Measurements from ENCODE around the gene SLC16A12.
A peak's percentile ranks its signal among the peaks of the same experiment; 100 is the strongest.
"Not testable (repeated sequence)": the region's sequence is repeated elsewhere in the genome, so short reads cannot be mapped to it uniquely, and the experiment has no call there.

SLC16A12 gene

DNA sequence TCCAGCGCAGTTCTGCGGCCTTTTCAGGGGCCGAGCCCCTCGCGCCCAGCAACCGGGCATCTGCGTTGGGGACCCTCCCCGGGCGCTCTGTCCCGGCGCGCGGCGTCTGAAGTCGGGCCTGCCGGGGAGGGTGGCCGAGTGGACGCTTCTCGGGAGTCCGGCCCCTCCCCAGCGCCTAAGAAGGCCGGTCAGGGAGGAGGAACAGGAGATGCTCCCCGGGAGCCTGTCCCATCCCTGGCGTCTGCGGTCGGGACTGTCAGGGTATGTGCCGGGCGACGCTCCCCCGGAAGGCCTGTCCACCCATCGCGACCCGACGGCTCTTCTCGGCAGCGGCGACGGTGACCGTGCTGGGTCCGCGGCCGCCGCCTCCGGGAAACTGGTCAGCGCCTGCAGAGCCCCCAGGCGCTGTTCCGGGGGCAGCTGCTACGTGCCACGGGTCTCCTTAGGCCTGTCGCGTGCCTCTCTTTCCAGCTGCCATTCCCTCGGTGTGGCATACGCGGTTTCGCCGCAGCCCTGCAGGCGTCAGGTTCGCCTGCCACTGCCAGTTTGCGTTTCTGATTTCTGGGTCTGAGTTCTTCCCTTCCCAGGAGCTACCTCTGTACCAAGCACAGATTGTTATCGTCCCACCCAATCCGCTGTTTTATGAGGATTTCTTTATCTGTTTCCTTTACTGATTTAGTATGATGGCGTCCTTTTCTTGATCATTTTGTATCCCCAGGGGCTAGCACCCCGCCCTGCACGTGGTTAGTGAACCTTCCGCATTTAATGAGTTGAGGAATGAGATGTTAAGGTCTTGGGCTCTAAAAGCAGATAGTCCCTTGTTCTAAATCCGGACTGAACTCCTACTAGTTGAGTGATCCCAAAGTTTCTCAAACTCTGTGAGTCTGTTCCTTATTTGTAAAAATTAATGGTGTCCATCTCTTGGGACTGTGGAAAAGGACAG lies 120.2 kb downstream of the SLC16A12 start:
- FAIRE-seq: no peak

DNA sequence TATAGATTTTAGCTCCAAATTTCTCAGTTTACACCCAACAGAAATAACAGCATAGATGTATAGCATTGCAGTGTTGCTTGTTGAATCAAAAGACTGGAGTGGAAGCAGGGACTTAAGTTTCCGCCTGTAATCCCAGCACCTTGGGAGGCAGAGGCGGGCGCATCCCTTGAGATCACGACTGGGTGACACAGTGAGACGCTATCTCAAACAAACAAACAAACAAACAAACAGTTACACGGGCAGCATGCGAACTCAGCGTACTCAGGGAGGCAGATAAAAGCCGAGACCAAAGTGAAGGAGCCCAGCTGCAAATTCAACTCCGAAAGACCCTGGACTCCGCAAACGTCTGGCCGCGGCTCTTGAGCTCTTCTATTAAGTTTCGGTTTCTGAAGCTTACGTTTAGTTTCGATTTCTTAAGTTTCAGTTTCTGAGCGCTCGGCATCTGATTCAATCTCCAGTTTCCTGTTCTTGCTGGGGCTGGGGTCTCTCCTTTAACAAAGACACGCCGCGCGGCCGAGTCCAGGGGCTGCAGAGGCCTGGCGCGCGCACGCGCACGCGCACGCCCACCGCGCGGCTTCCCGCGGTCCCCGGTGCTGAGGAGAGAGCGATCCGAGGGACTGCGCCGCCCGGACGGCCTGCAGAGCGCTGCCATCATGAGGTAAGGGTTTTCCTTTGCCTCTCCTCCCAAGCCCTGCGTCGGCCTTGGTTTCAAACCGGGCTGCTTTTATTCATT lies 121.1 kb downstream of the SLC16A12 start, which contains the start of gene IFIT5:
Gene IFIT5 (plus strand): TSS at position 423 of the 733 bp plus-strand sequence. CDS start 231 bp downstream, at position 654.
- FAIRE-seq: no peak

DNA sequence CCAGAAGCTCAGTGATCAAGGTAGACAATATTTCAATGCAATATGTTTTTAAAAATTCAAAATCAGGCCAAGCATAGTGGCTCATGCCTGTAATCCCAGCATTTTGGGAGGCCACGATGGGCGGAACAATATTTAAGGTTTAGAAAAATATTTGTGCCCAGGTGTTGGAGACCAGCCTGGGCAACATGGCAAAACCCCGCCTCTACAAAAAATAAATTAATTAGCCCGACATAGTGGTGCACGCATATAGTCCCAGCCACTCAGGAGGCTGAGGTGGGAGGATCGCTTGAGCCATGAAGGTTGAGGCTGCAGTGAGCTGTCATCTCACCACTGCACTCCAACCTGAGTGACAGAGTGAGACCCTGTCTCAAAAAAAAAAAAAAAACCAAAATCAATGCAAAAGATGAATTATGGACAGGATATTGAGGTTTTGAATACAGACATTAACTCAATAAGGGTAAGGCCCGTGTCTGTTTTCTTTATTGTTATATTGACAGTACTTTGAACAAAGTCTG lies 121.9 kb downstream of the SLC16A12 start:
- FAIRE-seq: no peak

DNA sequence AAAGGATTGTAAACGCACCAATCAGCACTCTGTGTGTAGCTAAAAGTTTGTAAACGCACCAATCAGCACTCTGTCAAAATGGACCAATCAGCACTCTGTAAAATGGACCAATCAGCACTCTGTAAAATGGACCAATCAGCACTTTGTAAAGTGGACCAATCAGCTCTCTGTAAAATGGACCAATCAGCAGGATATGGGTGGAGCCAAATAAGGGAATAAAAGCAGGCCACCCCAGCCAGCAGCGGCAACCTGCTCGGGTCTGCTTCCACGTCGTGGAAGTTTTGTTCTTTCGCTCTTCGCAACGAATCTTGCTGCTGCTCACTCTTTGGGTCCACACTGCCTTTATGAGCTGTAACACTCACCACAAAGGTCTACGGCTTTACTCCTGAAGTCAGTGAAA lies 123.1 kb downstream of the SLC16A12 start:
- FAIRE-seq: not testable (repeated sequence)

DNA sequence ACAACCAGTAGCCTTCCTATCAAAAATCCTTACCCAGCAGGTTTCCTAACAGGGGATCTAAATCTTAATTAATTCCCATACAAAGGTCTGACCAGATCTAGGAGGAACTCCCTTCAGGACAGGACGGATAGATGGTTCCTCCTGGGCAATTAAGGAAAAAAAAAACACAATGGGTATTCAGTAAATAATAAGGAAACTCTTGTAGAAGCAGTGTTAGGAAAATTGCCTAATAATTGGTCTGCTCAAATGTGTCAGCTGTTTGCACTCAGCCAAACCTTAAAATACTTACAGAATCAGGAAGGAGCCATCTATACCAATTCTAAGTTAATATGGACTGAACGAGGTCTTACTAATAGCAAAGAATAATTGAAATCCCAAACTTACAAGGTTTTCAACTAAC lies 124.3 kb downstream of the SLC16A12 start:
- not testable (repeated sequence) for FAIRE-seq

DNA sequence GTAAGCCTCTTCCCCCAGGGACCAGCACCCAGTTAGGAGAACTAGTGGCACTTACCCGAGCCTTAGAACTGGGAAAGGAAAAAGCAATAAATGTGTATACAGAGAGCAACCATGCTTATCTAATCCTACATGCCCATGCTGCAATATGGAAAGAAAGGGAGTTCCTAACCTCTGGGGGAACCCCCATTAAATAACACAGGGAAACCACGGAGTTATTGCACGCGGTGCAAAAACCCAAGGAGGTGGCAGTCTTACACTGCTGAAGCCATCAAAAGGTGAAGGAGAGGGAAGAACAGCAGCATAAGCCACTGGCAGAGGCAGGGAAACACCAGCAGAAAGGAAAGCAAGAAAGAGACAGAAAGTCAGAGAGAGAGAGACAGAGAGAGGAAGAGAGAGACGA lies 124.8 kb downstream of the SLC16A12 start:
- FAIRE-seq: not testable (repeated sequence)

DNA sequence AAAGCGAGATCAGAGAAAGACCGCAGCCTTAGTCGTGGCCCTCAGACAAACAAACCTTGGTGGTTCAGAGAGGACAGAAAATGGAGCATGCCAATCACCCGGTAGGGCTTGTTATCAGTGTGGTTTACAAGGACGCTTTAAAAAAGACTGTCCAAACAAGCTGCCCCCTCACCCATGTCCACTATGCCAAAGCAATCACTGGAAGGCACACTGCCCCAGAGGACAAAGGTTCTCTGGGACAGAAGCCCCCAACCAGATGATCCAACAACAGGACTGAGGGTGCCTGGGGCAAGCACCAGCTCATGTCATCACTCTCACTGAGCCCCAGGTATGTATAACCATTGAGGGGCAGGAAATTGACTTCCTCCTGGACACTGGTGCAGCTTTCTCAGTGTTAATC lies 126.1 kb downstream of the SLC16A12 start:
- FAIRE-seq: not testable (repeated sequence)

DNA sequence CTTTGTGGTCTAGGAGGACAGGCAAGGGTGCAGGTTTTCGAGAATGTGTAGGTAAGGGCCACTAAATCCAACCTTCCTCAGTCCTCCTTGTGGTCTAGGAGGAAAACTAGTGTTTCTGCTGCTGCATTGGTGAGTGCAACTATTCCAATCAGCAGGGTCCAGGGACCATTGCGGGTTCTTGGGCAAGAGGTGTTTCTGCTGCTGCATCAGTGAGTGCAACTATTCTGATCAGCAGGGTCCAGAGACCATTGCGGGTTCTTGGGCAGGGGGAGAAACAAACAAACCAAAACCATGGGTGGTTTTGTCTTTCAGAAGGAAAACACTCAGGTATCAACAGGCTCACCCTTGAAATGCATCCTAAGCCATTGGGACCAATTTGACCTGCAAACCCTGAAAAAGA lies 127.6 kb downstream of the SLC16A12 start:
- FAIRE-seq: not testable (repeated sequence)

DNA sequence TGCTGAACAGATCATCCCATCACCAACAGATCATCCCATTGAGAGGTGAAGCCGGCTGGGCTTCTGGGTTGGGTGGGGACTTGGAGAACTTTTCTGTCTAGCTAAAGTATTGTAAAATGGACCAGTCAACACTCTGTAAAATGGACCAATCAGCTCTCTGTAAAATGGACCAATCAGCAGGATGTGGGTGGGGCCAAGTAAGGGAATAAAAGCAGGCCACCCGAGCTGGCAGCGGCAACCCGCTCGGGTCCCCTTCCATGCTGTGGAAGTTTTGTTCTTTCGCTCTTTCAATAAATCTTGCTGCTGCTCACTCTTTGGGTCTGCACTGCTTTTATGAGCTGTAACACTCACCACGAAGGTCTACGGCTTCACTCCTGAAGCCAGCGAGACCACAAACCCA lies 129.2 kb downstream of the SLC16A12 start:
- not testable (repeated sequence) for FAIRE-seq

DNA sequence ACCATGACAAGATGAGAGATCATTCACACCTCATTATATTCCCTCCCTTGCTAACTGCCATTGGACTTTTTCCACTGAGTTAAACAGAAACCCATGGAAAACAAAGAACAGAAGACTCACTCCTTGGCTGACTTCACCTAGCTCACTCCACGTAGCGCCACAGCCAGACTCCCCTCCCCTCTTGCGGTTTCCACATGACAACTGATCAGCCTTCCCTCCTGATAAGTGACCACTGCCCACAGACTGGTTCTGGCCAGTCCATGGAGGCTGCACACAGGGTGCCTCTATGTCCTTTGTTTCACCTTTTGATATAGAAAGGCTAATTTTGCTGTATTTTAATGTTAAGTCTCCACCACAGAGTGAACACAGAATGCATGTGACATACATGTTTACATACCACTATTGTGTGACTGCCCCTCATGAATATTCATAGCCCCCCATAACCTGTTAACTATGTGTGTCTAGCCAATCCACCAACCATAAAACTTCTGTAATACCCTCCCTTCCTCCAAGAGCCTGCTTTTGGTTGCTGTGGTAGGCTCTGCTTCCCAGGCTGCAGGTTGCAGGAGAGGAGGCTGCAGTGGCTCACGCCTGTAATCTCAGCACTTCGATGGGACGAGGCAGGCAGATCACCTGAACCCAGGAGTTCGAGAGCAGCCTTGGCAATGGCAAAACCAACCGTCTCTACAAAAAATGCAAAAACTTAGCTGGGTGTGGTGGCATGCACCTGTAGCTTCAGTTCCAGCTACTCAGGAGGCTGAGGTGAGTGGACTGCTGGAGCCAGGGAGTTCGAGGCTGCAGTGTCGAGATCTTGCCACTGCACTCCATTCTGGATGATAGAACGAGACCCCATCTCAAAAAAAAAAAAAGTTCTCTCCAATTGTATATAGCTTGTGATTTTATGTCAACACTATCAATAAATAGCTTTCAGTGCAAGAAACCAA lies 131.0 kb downstream of the SLC16A12 start:
- no peak for FAIRE-seq

DNA sequence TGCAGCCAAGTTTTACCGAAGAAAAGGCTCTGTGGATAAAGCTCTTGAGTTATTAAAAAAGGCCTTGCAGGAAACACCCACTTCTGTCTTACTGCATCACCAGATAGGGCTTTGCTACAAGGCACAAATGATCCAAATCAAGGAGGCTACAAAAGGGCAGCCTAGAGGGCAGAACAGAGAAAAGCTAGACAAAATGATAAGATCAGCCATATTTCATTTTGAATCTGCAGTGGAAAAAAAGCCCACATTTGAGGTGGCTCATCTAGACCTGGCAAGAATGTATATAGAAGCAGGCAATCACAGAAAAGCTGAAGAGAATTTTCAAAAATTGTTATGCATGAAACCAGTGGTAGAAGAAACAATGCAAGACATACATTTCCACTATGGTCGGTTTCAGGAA lies 132.4 kb downstream of the SLC16A12 start:
- FAIRE-seq: no peak

DNA sequence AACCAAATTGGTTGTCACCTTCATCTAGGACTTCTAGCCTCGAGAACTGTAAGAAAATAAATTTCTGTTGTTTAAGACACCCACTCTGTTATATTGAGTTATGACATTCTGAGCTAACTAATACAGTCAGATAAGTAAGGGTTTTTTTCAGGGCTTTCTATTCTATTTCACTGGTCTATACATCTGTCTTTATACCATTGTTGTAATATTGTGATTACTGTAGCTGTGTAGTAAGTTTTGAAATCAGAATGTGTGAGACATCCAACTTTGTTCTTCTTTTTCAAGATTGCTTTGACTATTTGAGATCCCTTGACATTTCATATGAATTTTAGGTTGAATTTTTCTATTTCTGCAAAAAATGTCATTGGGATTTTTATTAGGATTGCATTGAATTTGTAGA lies 135.4 kb downstream of the SLC16A12 start:
- no peak for FAIRE-seq

DNA sequence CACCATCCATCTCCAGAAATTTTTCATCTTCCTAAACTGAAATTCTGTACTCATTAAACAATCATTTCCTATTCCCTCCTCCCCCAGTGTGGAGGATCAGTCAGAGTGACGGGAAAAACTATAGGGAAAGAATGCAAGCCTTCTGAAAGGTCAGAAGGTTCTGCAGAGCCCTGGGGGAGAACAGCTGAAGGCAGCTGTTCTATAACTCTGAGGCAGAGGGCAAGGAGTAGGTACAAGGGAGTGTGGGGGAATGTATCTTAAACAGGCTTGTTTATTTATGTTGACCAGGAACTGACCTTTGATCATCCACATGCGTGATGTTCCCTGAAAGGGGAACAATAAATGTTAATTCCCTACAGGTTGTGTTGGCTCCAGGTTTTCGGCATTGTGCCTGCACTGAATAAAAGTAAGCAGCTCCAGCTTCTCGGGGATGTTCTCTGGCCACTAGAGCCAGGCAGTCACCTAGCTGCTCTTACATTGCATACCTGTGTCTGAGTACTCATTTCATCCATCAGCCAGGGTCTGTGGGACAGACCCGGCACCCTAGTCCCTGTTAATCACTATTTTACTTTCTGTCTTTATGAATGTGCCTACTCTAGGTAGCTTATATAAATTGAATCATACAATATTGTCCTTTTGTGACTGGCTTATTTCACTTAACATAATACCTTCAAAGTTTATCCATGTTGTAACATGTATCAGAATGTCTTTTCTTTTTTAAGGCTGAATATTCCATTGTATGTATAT lies 137.2 kb downstream of the SLC16A12 start:
- FAIRE-seq: no peak

DNA sequence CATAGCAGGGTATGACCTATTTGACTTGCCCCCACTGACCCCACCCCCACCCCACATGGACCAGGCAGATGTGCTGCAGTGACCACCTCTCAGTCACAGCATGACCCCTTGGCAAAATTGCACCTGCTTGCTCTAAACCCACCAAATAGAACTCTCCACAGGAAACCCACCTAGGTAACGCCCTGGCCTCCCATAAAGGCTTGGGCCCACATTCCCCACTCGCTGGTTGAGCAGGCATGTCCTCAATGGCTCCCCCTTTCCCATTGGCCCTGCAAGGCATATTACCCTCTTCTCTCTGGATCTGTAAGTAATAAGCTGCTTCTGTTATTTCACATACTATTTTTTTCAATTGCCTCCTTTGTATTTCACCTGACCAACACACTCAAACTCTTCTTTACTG lies 140.3 kb downstream of the SLC16A12 start:
- FAIRE-seq: no peak

DNA sequence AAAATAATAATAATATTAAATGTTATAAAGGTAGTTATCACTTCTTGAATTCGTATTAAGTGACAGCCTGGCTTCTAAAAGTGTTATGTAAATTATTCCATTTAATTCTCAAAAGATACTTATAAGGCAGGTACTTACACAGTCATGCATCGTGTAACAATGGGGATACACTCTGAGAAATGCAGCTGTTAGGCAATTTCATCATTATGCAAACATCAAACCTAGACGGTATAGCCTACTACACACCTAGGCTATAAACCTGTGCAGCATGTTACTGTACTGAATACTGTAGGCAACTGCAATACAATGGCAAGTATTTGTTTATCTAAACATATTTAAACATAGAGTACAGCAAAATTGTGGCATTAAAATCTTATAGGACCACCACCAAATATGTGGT lies 141.5 kb downstream of the SLC16A12 start:
- FAIRE-seq: no peak

DNA sequence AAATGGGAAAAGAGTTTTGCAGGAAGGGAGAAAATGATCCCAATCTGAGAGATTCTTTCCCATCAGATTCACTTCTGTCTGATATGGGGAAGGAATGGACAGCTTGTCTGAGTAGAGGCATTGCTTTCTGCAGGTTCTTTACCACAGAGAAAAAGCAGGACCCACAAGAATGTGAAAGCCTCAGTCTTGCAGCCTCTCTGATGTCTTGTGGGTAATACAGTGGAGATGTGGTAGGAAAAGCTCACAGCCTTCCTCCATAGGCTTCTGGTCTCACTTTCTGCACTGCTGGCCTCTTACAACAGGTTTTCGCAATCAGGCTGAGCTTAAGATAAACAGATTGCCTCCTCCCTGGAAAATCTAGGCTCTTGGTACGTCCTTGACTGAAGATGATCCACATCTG lies 142.4 kb downstream of the SLC16A12 start:
- FAIRE-seq: no peak

DNA sequence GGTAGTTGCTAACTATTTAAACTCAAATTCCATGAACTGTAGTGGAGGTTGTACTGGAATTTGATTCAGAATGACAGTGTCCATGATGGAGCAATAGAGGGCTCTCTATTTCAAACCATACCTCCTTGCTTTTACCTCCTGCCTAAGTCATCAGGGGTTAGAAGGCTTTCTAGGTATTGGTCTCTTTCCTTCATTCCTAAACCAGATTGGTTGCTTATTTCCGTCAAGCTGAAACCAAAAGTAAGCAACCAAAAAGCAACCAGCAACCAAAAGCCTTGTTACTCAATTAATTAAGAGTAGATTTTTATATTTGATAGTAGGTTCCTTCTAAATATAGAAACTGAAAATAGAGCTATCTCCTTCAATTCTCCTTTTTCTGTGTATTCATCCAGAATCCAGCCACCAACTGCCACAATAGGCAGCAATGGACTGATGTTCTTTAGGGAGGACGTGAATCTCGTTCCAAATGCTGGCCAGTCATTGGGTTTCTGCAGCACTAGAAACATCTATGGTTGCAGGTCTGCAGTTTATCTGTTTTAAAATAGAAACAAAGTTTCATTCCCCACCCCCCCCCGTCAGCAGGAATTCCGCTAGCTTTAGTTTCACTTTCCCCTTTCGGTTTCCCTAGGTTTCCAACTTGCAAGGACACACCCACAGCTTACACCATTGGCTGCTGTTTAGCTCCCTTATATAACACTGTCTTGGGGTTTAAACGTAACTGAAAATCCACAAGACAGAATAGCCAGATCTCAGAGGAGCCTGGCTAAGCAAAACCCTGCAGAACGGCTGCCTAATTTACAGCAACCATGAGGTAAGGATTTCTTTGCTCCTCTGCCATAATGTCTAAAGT lies 143.3 kb downstream of the SLC16A12 start, which contains the start of gene IFIT1:
Gene IFIT1 (plus strand): TSS at position 717 of the 850 bp plus-strand sequence. CDS start 90 bp downstream, at position 807.
- FAIRE-seq: peak; percentile 80

DNA sequence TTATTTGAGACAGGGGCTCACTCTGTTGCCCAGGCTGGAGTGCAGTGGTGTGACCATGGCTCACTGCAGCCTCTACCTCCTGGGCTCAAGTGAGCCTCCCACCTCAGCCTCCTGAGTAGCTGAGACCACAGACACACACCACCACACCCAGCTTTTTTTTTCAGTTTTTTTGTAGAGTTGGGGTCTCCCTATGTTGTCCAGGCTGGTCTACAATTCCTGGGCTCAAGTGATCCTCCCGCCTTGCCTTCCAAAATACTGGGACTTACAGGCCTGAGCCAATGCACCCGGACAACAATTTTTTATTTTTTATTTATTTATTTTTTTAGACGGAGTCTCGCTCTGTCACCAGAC lies 144.2 kb downstream of the SLC16A12 start:
- FAIRE-seq: not testable (repeated sequence)

DNA sequence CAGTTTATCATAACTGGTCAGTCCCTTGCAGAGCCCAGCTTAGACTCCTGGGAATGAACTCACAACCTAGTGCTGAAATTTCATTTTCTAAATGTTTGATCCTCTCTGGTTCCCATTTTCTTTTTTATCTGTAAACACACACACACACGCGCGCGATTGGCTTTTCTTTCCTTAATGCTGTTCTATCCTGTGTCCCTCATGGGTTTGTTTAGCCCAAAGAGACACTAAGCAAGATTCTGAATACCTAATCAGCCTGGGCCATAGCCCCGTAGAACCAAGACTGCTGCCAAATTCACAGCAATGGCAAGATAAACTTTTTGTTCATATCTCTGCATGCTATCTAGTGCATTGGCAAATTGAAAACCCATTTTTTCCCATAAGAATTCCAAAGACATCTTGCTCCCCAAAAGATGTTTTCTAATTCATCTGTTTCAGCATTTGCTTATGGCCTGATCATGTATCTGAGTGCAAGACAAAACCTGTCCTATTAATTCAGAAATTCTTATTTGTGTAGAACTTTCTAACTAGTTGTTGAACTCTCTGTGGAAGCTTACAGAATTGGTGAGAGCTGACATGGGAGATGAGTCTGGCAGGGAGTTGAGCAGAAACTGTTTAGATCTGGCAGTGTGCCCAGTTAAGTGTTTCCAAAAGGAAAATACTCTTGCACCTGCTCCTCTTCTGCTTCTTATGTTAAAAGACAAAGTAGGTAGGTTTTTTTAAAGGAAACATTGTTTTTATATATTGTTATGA lies 144.7 kb downstream of the SLC16A12 start:
- FAIRE-seq: no peak

DNA sequence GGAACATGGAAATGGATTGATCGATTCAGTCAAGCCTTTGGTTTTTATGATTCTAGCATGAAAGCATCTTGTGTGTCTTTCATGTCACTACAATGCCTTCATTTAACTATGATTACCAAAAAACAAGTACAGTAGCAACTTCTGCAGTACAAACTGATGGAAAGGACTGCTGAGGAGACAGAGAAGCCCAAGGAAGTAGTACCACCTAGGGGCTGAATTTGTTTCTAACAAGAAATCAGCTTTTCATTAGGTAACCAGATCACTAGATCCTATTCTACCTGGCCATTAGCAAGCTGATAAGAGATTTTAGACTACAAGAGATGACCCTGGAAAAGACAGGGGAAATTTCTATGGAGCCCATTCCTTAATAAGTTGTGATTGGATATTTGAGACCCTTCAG lies 146.1 kb downstream of the SLC16A12 start:
- FAIRE-seq: no peak

All from endometrium (tissue), 2 donors.